ENCODE measurements around the gene KCNMB3. TPM values are rescaled to one million over a fixed set of nuclear protein-coding genes. Genes with fewer than 3 reads are reported as not detected.

Gene KCNMB3
- total RNA-seq, 1 donor from 2014 or later: 2.9 TPM

DNA sequence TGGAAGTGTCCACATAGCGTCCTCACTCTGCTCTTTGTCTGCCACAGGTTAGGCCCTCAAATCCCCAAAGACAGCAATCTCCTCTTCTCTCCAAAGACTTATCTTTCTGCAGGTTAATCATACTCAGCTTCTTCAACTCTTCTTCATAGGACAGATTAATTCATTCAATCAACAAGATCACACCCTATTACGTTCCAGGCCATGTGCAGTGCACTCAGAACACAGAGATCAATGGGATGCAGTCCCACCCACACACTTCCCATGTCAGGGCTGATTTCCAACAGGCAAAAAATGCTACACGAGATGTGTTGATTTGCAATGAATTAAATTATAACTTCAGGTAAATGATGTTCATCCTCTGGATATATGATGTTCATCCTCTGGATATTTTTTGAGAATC lies 38.4 kb upstream of the KCNMB3 start:
- intact Hi-C loops (cut with DNase I): no loop called here
- H3K4me3 ChIP-seq: no peak overlapping the region
- H3K36me3 ChIP-seq: no peaks in the 10 kb centered on the region
- H3K27me3 ChIP-seq (ENCODE audit: low read depth): no peaks in the 10 kb centered on the region
- no peak for DNase-seq
- no peak overlapping the region for H3K27ac ChIP-seq
- no peaks in the 10 kb centered on the region for H3K4me1 ChIP-seq
- ATAC-seq: no peak
- H3K9me3 ChIP-seq: no peaks in the 10 kb centered on the region
- TF ChIP-seq CTCF (IDR thresholded peaks at IDR 0.05): no peak

DNA sequence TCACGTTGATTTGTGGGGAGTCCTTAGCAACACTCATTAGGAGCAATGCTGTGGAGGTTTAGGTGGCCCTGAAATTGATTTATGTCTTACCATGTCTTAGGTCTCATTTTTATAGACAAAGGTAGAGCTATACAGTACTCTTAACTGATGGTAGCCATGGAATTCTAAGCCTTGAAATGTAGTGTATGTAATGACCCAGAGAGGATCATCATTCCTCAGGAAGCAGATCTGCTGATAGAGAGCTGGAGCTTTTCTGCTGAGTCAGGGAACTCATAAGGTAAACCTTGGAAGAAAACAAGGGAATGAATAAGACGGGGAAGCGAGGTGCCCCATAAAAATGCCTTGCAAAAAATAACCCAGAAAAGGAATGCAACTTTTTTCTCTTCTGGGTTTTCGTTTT lies 37.9 kb upstream of the KCNMB3 start:
- intact Hi-C loops (cut with DNase I): no loop called here
- no peaks in the 10 kb centered on the region for H3K4me1 ChIP-seq
- DNase-seq (no peak), ATAC-seq (no peak)
- no peak overlapping the region for H3K27ac ChIP-seq
- no peaks in the 10 kb centered on the region for H3K27me3 ChIP-seq (ENCODE audit: low read depth)
- H3K36me3 ChIP-seq: no peaks in the 10 kb centered on the region
- TF ChIP-seq CTCF (IDR thresholded peaks at IDR 0.05): no peak
- no peak overlapping the region for H3K4me3 ChIP-seq
- no peaks in the 10 kb centered on the region for H3K9me3 ChIP-seq

GRCh38 chr3:179286331-179286730 lies 35.4 kb upstream of the KCNMB3 start:
- intact Hi-C loops (cut with DNase I): no loop called here
- DNase-seq (no peak), ATAC-seq (no peak)
- no peak overlapping the region for H3K27ac ChIP-seq
- no peaks in the 10 kb centered on the region for H3K4me1 ChIP-seq
- H3K36me3 ChIP-seq: no peaks in the 10 kb centered on the region
- H3K4me3 ChIP-seq: no peak overlapping the region
- no peak for TF ChIP-seq CTCF (IDR thresholded peaks at IDR 0.05)
- H3K27me3 ChIP-seq (ENCODE audit: low read depth): no peaks in the 10 kb centered on the region
- H3K9me3 ChIP-seq: no peaks in the 10 kb centered on the region

DNA sequence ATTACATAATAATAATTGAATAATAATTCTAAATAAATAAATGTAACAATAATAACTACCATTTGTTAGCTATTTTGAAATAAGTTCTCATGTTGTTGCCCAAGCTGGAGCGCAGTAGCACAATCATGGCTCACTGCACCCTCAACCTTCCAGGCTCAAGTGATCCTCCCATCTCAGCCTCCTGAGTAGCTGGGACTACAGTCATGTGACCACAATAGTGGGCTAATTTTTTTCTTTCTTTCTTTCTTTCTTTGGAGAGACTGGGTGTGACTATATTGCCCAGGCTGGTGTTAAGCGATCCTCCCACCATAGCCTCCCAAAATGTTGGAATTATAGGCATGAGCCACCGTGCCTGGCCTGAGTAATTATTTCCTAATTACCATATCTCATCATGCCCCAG lies 30.9 kb upstream of the KCNMB3 start:
- DNase-seq: no peak
- ATAC-seq: no peak
- H3K36me3 ChIP-seq: no peaks in the 10 kb centered on the region
- H3K27ac ChIP-seq: no peak overlapping the region
- no peaks in the 10 kb centered on the region for H3K27me3 ChIP-seq (ENCODE audit: low read depth)
- intact Hi-C loops (cut with DNase I): no loop called here
- no peaks in the 10 kb centered on the region for H3K9me3 ChIP-seq
- no peak for TF ChIP-seq CTCF (IDR thresholded peaks at IDR 0.05)
- no peak overlapping the region for H3K4me3 ChIP-seq
- no peaks in the 10 kb centered on the region for H3K4me1 ChIP-seq

- no peak for ATAC-seq
- Histone ChIP-seq H3K4me1 (no peaks in the 10 kb centered on the region), H3K36me3 (no peaks in the 10 kb centered on the region), H3K27ac (no peak overlapping the region), H3K9me3 (no peaks in the 10 kb centered on the region), H3K27me3 (ENCODE audit: low read depth) (no peaks in the 10 kb centered on the region), H3K4me3 (no peak overlapping the region)
- intact Hi-C loops (cut with DNase I): no loop called here
- TF ChIP-seq CTCF (IDR thresholded peaks at IDR 0.05): no peak
- no peak for DNase-seq
These were observed 28.9 kb upstream of the KCNMB3 start for GRCh38 chr3:179279837-179280236.

All from lower lobe of right lung (tissue), 2 donors.